HG02840 (cell line): ENCODE results near the gene TRAPPC11.
"Not testable (repeated sequence)": the region's sequence is repeated elsewhere in the genome, so short reads cannot be mapped to it uniquely, and the experiment has no call there.

ENCODE experiments used
- ATAC-seq: cut with Tn5 transposase; IDR thresholded peaks from one replicate; pipeline ENCODE4 v1.9.1; 2021; ENCODE audit warnings: mild to moderate bottlenecking, moderate library complexity, moderate number of reproducible peaks; ENCODE audit not compliant: unreplicated experiment, low FRiP score

TRAPPC11 gene

GRCh38 chr4:183659029-183659871, at the start of gene TRAPPC11, which contains the start of gene RWDD4:
Gene TRAPPC11, plus strand, starts transcription at chr4:183659293. Its CDS starts 4,575 bp downstream, at chr4:183663868.
Gene RWDD4, minus strand, starts transcription at chr4:183659185. Its CDS starts 233 bp downstream, at chr4:183658952.
- peak; percentile 100 for ATAC-seq

DNA sequence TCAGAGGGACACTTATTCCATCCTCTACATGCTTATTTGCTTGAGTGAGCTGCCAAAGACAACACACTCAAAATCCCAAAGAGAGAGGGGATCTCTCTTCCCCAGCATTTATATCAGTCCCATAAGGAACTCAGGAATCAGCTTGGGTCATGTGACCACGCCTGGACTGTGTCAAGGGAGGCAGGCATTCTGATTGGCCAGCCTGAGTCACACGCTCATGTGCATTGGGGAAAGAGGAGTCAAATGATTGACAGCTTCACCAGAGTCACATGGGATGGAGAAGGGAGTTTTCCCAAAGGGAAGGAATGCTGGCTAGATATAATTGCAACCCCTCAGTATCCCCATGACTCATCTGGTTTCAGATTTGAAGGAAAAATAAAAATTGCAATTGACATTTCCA, 49.1 kb upstream of the TRAPPC11 start:
- ATAC-seq = no peak

GRCh38 chr4:183610613-183611012, 48.5 kb upstream of the TRAPPC11 start:
- no peak for ATAC-seq

GRCh38 chr4:183611210-183611830, 47.8 kb upstream of the TRAPPC11 start:
- no peak for ATAC-seq

- no peak for ATAC-seq
Measured at GRCh38 chr4:183612329-183613250, 46.5 kb upstream of the TRAPPC11 start.

DNA sequence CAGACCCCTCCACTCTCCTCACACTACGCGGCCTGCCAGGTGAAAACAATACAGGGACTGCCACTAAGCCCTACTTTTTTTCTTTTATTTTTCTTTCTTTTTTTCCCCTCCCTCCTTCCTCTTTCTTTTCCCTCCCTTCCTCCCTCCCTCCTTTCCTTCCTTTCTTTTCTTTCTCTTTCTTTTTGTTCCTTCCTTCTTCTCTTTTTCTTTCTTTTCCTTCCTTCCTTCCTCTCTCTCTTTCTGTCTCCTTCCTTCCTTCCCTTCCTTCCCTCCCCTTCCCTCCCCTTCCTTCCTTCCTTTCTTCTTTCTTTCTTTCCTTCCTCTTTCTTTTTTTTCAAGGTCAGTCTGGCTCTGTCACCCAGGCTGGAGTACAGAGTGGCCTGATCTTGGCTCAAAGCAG, 42.0 kb upstream of the TRAPPC11 start:
- ATAC-seq = no peak

GRCh38 chr4:183618681-183619080, 40.4 kb upstream of the TRAPPC11 start:
- ATAC-seq = no peak

GRCh38 chr4:183620421-183620820, 38.7 kb upstream of the TRAPPC11 start:
- no peak for ATAC-seq

DNA sequence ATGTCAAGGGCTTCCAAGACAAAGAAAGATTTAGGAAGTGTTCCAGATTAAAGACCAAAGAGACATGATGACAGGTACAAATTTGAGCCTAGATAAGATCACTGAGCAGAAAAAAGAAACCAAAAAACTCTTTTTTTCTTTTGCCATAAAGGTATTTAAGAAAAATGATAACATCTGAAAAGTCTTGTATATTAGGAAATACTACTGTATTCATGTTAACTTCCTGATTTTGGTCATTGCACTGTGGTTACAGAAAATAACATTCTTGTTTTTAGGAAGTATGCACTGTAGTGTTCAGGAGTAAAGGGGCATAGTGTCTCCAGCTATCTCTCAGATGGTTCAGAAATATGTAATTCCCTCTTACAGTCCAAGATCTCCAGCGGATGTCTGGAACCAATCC, 37.2 kb upstream of the TRAPPC11 start:
- no peak for ATAC-seq

DNA sequence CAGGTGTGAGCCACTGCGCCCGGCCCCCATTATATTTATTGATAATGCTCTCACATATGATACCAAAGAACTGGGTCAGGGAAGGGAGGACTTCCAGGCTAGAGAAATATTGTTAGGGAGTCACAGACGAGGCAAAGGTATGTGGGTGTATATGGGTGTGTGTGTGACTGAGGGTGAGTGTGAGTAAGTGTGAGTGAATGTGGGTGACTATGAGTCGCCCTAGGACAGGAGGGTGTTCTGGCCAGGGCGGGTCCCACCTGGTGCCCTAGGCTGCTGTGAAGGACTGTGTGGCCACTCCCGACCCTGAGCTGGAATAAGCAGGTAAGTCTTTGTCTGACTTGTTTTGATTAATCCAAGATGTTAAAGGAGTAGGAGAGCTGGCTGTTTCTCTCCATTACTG, 34.5 kb upstream of the TRAPPC11 start:
- no peak for ATAC-seq

- ATAC-seq = no peak
Measured at GRCh38 chr4:183626168-183626567, 32.9 kb upstream of the TRAPPC11 start.

DNA sequence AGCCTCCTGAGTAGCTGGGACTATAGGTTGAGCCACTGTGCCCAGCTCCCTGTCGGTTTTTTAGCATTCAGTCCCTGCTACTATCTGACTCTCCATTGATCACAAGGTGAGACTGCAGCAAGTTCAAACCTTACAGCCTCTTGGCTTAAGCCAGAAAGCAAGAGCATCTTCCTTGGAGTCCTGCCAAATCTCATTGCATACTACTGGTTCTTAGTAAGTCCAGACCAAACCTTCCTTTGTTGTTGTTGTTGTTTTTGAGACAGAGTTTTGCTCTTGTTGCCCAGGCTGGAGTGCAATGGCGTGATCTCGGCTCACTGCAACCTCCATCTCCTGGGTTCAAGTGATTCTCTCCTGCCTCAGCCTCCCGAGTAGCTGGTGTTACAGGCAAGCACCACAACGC, 31.8 kb upstream of the TRAPPC11 start:
- ATAC-seq = not testable (repeated sequence)

GRCh38 chr4:183627979-183628588, 31.0 kb upstream of the TRAPPC11 start:
- no peak for ATAC-seq

- no peak for ATAC-seq
Measured at GRCh38 chr4:183631577-183632198, 27.4 kb upstream of the TRAPPC11 start.

- ATAC-seq = no peak
Measured at GRCh38 chr4:183632689-183633088, 26.4 kb upstream of the TRAPPC11 start.

- ATAC-seq = no peak
Measured at GRCh38 chr4:183633476-183634400, 25.4 kb upstream of the TRAPPC11 start.

- no peak for ATAC-seq
Measured at GRCh38 chr4:183635321-183635720, 23.8 kb upstream of the TRAPPC11 start.

DNA sequence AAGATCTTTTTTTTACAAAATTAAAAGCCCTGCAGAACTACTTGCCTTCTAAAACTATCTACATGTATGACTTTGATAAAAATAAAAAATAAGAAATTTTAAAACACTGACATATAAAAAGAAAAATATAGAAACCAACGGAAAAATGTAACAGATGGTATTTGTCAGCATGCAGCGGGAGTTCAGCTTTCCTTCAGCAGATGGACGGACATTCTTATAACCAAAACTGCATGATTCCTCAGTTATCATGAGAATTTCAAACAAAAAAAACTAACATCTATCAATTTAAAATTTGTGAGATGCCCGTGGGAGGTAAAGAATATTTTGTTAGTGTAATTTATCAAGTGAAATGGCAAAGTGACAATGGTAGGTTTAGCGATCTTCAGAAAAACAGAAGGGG, 23.4 kb upstream of the TRAPPC11 start:
- no peak for ATAC-seq

GRCh38 chr4:183636503-183636902, 22.6 kb upstream of the TRAPPC11 start:
- no peak for ATAC-seq
